Measurements from ENCODE around the gene CEACAM6.
"Not testable (repeated sequence)": the region's sequence is repeated elsewhere in the genome, so short reads cannot be mapped to it uniquely, and the experiment has no call there.

DNA sequence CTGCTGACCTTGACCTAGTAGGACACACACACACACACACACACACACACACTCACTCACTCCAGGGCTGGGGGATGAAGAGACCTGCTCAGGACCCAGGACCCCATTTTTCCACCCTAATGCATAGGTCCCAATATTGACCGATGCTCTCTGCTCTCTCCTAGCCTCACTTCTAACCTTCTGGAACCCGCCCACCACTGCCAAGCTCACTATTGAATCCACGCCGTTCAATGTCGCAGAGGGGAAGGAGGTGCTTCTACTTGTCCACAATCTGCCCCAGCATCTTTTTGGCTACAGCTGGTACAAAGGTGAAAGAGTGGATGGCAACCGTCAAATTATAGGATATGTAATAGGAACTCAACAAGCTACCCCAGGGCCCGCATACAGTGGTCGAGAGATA is 45.8 kb upstream of the CEACAM6 start:
- TF ChIP-seq CTCF (IDR thresholded peaks at IDR 0.05 in 2 of 3, conservative IDR thresholded peaks at IDR 0.05 in 1 of 3; ENCODE audit: insufficient read depth in 2 of 3, low read depth in 1 of 3, low read length in 3 of 3); GATA2 (CRISPR knock-in tag; IDR thresholded peaks at IDR 0.05); ZKSCAN1 (IDR thresholded peaks at IDR 0.05; ENCODE audit: low read depth, low read length); FOSL1 (tag; conservative IDR thresholded peaks at IDR 0.05); POLR2AphosphoS5 (IDR thresholded peaks at IDR 0.05; ENCODE audit: control insufficient read depth, insufficient read depth, low read depth, low read length); RAD21 (CRISPR knock-in tag; conservative IDR thresholded peaks at IDR 0.05 in 1 of 2, IDR thresholded peaks at IDR 0.05 in 1 of 2); GATAD2A (IDR thresholded peaks at IDR 0.05); HLTF (IDR thresholded peaks at IDR 0.05); RHOXF2B (CRISPR knock-in tag; conservative IDR thresholded peaks at IDR 0.05); IRF2 (CRISPR knock-in tag; IDR thresholded peaks at IDR 0.05); LEF1 (IDR thresholded peaks at IDR 0.05); EZH2 (IDR thresholded peaks at IDR 0.05; ENCODE audit: borderline replicate concordance, low read depth, low read length): not testable (repeated sequence)
